ENCODE results near the gene SPTBN5.

DNA sequence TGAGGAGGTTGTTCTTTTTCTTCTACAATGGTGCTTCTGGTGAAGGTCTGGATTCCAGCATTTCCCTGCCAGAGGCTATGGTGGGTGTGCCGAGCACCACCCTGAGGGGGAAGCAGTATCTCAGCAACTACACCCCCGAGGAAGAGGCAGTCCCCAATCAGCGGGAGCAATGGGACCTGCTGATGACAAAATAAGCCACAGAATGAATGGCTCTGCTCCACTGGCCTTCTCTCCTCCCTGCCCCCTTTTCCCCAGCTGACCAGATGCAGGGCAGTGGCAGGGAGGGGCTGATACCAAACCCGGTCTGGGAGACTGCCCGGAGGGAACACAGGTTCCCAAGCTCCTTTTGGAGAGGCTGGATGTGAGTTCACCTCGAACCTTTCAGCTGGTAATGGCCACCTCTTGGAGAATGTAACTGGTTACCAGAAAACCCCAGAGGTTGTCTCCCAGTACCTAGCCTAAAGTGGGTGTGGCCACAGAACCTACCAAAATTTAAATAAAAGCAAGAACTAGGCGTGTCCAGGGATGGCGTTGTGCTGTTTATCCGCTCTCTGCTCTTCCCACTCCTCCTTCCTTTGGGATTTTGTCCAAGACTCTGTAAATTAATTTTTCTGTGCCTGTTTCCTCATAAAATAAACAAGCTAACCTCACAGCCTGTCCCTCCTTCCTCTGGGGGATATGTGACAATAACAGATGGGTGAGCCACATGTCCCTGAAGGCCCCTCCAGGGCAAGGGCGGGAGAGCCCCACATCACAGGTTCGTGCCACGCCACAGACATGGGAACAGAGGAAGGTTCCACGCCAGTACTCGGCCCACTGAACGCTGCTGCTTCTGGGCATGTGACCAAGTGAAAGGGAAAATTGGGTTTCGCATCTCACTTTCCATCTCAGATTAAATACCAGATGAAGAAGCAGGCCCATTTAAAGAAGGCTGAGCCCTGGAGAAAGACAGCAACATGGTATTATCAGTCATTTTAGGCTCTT is 35.1 kb upstream of the SPTBN5 start:
- TF ChIP-seq, protein P1, sequence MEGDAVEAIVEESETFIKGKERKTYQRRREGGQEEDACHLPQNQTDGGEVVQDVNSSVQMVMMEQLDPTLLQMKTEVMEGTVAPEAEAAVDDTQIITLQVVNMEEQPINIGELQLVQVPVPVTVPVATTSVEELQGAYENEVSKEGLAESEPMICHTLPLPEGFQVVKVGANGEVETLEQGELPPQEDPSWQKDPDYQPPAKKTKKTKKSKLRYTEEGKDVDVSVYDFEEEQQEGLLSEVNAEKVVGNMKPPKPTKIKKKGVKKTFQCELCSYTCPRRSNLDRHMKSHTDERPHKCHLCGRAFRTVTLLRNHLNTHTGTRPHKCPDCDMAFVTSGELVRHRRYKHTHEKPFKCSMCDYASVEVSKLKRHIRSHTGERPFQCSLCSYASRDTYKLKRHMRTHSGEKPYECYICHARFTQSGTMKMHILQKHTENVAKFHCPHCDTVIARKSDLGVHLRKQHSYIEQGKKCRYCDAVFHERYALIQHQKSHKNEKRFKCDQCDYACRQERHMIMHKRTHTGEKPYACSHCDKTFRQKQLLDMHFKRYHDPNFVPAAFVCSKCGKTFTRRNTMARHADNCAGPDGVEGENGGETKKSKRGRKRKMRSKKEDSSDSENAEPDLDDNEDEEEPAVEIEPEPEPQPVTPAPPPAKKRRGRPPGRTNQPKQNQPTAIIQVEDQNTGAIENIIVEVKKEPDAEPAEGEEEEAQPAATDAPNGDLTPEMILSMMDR (IDR thresholded peaks at IDR 0.05; ENCODE audit: low read depth, low read length, poor library complexity, severe bottlenecking), result no peak
- TF ChIP-seq EZH2phosphoT487 (IDR thresholded peaks at IDR 0.05; ENCODE audit: borderline replicate concordance, low read length), result no peak

Measured in DOHH2 (cell line).